Skeletal muscle tissue (tissue), 4 donors: ENCODE measurements around the gene CMTM2. TPM values are rescaled to one million over a fixed set of nuclear protein-coding genes. Genes with fewer than 3 reads are reported as not detected.
"Not testable (repeated sequence)": the region's sequence is repeated elsewhere in the genome, so short reads cannot be mapped to it uniquely, and the experiment has no call there.

Experiments used
- H3K27ac ChIP-seq: one replicate; pipeline ENCODE4 v1.7.0; 2013; ENCODE audit warnings: mild to moderate bottlenecking, low read depth, low read length, inconsistent platforms
- H3K27me3 ChIP-seq, 3 donors: one replicate each; pipeline ENCODE4 v1.7.0; 2013; ENCODE audit warnings: low read length in 3 of 3; ENCODE audit not compliant: control insufficient read depth in 3 of 3, insufficient read depth in 3 of 3
- H3K36me3 ChIP-seq, 3 donors: one replicate each; pipeline ENCODE4 v1.7.0; 2013; ENCODE audit warnings: low read length in 3 of 3; ENCODE audit not compliant: control insufficient read depth in 3 of 3, insufficient read depth in 3 of 3
- H3K4me1 ChIP-seq, 3 donors: one replicate each; pipeline ENCODE4 v1.7.0; 2013; ENCODE audit warnings: low read length in 3 of 3, mild to moderate bottlenecking in 3 of 3; ENCODE audit not compliant: control insufficient read depth in 3 of 3, insufficient read depth in 3 of 3
- H3K4me3 ChIP-seq, 3 donors: one replicate each; pipeline ENCODE4 v1.7.0; 2013; ENCODE audit warnings: low read length in 3 of 3
- H3K9ac ChIP-seq, 3 donors: one replicate each; pipeline ENCODE4 v1.7.0; 2013; ENCODE audit warnings: low read length in 3 of 3, mild to moderate bottlenecking in 3 of 3, moderate library complexity in 2 of 3, low read depth in 1 of 3
- H3K9me3 ChIP-seq, 3 donors: one replicate each; pipeline ENCODE4 v1.7.0; 2013; ENCODE audit warnings: low read length in 3 of 3; ENCODE audit not compliant: control insufficient read depth in 3 of 3
- total RNA-seq: library from RNA; depleted of rRNA; stranded (reverse); fragments of >200 nt; gene quantifications from one replicate; pipeline ENCODE4 v1.2.3, GENCODE V29; 2014
- donor health status: Osteomylitis.

The CMTM2 gene
- total RNA-seq, 1 donor from 2014 or later = not detected

- Histone ChIP-seq H3K4me1 (no peaks in the 10 kb centered on the region), H3K9me3 (no peaks in the 10 kb centered on the region), H3K36me3 (no peaks in the 10 kb centered on the region), H3K9ac (no peak overlapping the region), H3K27ac (no peak overlapping the region), H3K4me3 (no peak overlapping the region), H3K27me3 (no peaks in the 10 kb centered on the region)
These were observed 15.5 kb downstream of the CMTM2 start for GRCh38 chr16:66594739-66595138.

- H3K27me3 ChIP-seq, H3K9me3 ChIP-seq, H3K27ac ChIP-seq, H3K36me3 ChIP-seq, H3K4me1 ChIP-seq, H3K9ac ChIP-seq, H3K4me3 ChIP-seq: not testable (repeated sequence)
These were observed 17.3 kb downstream of the CMTM2 start for GRCh38 chr16:66596559-66596958.

DNA sequence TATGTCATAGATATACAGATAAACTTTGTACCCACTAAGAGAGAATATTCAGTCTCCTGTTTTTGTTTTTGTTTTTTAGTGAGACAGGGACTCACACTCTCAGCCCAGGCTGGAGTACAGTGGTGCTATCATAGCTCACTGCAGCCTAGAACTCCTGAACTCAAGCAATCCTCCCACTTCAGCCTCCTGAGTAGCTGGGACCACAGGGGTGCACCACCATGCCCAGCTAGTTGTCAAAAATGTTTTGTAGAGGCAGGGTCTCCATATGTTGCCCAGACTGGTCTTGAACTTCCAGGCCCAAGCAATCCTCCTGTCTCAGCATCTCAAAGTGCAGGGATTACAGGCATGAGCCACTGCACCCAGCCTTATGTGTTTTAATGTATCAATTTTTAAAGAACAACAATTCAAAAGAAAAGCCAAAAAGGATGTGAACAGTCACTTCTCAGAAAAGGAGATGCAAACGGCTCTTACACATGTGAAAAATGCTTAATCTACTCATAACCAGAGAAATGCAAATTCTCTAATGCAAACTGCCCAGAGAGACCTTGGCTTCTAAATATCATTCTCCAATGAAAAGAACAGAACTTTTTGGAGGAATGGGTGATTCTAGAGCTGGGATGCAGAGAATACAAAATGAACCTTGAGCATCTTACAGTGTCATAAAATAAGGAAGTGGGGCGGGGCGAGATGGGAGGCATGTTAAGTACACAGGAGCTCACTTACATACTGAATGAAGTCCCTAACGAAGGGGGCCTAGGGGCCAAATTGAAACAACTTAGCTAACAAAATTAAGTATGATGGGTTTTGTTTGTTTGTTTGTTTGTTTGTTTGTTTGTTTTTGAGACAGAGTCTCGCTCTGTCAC lies 18.0 kb downstream of the CMTM2 start:
- no peak overlapping the region for H3K4me3 ChIP-seq
- H3K9ac ChIP-seq = no peak overlapping the region
- no peaks in the 10 kb centered on the region for H3K36me3 ChIP-seq
- peaks cover 3 to 7% (median 3%) of the 10 kb centered on the region in 3 donors for H3K27me3 ChIP-seq
- H3K9me3 ChIP-seq = no peaks in the 10 kb centered on the region
- no peaks in the 10 kb centered on the region for H3K4me1 ChIP-seq
- no peak overlapping the region for H3K27ac ChIP-seq

GRCh38 chr16:66598111-66598510 lies 18.8 kb downstream of the CMTM2 start:
- Histone ChIP-seq H3K9me3 (no peaks in the 10 kb centered on the region), H3K4me1 (no peaks in the 10 kb centered on the region), H3K27me3 (peaks cover 3 to 10% (median 6%) of the 10 kb centered on the region in 3 donors), H3K4me3 (no peak overlapping the region), H3K36me3 (no peaks in the 10 kb centered on the region), H3K27ac (no peak overlapping the region), H3K9ac (no peak overlapping the region)

GRCh38 chr16:66599726-66600125 lies 20.5 kb downstream of the CMTM2 start:
- no peak overlapping the region for H3K4me3 ChIP-seq
- H3K27me3 ChIP-seq = peaks cover 3 to 21% (median 18%) of the 10 kb centered on the region in 3 donors
- H3K9me3 ChIP-seq = no peaks in the 10 kb centered on the region
- no peaks in the 10 kb centered on the region for H3K36me3 ChIP-seq
- no peak overlapping the region for H3K27ac ChIP-seq
- H3K4me1 ChIP-seq = peaks cover 5 to 9% (median 8%) of the 10 kb centered on the region in 3 donors
- H3K9ac ChIP-seq = no peak overlapping the region

DNA sequence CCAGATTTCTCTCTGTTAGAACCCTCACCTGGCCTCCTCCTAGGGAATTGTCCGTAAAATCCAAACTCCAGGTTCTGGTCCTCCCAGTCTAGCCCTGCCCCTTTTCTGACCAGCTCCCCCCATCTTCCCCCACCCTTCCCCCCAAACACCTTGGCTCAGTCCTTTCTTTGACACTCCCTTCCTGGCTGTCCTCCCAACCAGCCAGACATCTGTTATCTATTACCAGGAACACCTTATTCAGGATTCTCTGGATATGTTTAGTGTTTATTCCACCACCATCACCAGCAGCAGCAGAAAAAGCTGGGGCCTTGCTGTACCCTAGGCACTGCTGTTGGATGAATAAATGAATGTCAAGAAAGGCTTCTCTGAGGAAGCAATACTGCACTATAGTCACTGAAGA lies 21.2 kb downstream of the CMTM2 start:
- no peaks in the 10 kb centered on the region for H3K36me3 ChIP-seq
- H3K27ac ChIP-seq = no peak overlapping the region
- no peak overlapping the region for H3K4me3 ChIP-seq
- no peaks in the 10 kb centered on the region for H3K9me3 ChIP-seq
- peaks cover 3 to 21% (median 18%) of the 10 kb centered on the region in 3 donors for H3K27me3 ChIP-seq
- peaks cover 5 to 9% (median 8%) of the 10 kb centered on the region in 3 donors for H3K4me1 ChIP-seq
- no peak overlapping the region for H3K9ac ChIP-seq

- H3K9me3 ChIP-seq = no peaks in the 10 kb centered on the region
- peaks cover 3 to 26% (median 18%) of the 10 kb centered on the region in 3 donors for H3K27me3 ChIP-seq
- peaks cover 5 to 17% (median 13%) of the 10 kb centered on the region in 3 donors for H3K4me1 ChIP-seq
- no peaks in the 10 kb centered on the region for H3K36me3 ChIP-seq
- no peak overlapping the region for H3K4me3 ChIP-seq
- H3K9ac ChIP-seq = no peak overlapping the region
- no peak overlapping the region for H3K27ac ChIP-seq
These were observed 22.2 kb downstream of the CMTM2 start for GRCh38 chr16:66601471-66601870.

GRCh38 chr16:66603537-66604375 lies 24.5 kb downstream of the CMTM2 start:
- Histone ChIP-seq H3K9ac (peak overlapping the region; percentile 53 to 73 (median 61)), H3K4me3 (peak overlapping the region; percentile 54 to 71 (median 70)), H3K36me3 (no peaks in the 10 kb centered on the region), H3K27ac (peak overlapping the region; percentile 19), H3K4me1 (peaks cover 14 to 24% (median 22%) of the 10 kb centered on the region in 3 donors), H3K27me3 (peaks cover 3 to 26% (median 18%) of the 10 kb centered on the region in 3 donors), H3K9me3 (no peaks in the 10 kb centered on the region)

DNA sequence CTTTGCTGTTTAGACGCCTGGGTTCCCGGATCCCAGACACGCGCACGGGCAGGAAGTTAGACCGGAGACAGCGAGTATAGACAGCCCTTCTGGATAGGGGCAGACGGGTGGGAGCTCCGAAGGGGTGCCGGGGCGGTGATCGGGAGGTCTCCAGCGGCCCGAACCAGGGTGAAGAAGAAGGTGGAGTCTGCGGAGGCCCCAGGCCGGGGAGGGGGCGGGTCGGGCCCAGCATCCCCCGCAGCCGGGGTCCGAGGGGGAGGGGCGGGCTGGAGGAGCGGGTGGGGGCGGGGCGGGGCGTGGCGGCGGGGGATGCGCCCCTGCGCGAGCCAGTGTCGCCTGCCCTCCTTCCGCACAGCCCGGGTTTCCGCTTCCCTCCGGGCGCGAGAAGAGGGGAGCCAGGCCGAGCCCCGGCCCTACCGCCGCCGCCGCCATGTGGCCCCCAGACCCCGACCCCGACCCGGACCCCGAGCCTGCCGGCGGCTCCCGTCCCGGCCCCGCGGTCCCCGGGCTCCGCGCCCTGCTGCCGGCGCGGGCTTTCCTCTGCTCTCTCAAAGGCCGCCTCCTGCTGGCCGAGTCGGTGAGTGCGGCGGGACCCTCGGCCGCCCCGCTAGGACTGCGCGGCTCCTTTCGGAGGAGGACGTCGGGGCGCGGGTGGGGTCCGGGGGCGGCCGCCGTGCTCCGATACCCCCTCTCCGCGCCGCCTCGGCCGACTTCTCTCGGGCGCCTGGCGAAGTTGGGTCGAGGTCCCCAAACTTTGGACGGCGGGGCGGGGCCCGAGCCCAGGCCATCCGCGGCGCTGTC lies 25.3 kb downstream of the CMTM2 start, which contains the start of gene CMTM3:
Gene CMTM3 (plus strand): TSS at position 329 of the 801 bp plus-strand sequence. CDS start 102 bp downstream, at position 431.
- Histone ChIP-seq H3K36me3 (peaks cover 0 to under 1% (median 0%) of the 10 kb centered on the region in 3 donors), H3K9ac (peak within 1 kb of the TSS; percentile 61 to 73 (median 62)), H3K4me1 (peaks cover 18 to 28% (median 25%) of the 10 kb centered on the region in 3 donors), H3K4me3 (peak within 1 kb of the TSS; percentile 60 to 71 (median 70)), H3K27ac (peak within 1 kb of the TSS; percentile 68), H3K9me3 (no peaks in the 10 kb centered on the region), H3K27me3 (peaks cover 3 to 26% (median 18%) of the 10 kb centered on the region in 3 donors)
